Muscle layer of duodenum (tissue), 2 donors: ENCODE measurements around the gene BNIP2.
A peak's percentile ranks its signal among the peaks of the same experiment; 100 is the strongest.
"Not testable (repeated sequence)": the region's sequence is repeated elsewhere in the genome, so short reads cannot be mapped to it uniquely, and the experiment has no call there.

Experiments used
- H3K27ac ChIP-seq: one replicate; pipeline ENCODE4 v1.7.0; 2013; ENCODE audit warnings: mild to moderate bottlenecking, low read length
- H3K27me3 ChIP-seq: one replicate; pipeline ENCODE4 v1.7.0; 2013; ENCODE audit warnings: low read depth, mild to moderate bottlenecking, control low read depth, low read length
- H3K36me3 ChIP-seq, 2 donors: one replicate each; pipeline ENCODE4 v1.7.0; 2013; ENCODE audit warnings: low read length in 2 of 2, control low read depth in 1 of 2, mild to moderate bottlenecking in 1 of 2; ENCODE audit not compliant: insufficient read depth in 2 of 2, control insufficient read depth in 1 of 2
- H3K4me1 ChIP-seq, 2 donors: one replicate each; pipeline ENCODE4 v1.7.0; 2013; ENCODE audit warnings: low read length in 2 of 2, mild to moderate bottlenecking in 2 of 2, control low read depth in 1 of 2, moderate library complexity in 1 of 2; ENCODE audit not compliant: insufficient read depth in 2 of 2, control insufficient read depth in 1 of 2
- H3K4me3 ChIP-seq, 2 donors: one replicate each; pipeline ENCODE4 v1.7.0; 2013; ENCODE audit warnings: low read length in 2 of 2, low read depth in 1 of 2, mild to moderate bottlenecking in 1 of 2
- H3K9me3 ChIP-seq, 2 donors: one replicate each; pipeline ENCODE4 v1.7.0; 2013; ENCODE audit warnings: low read length in 2 of 2, control low read depth in 1 of 2, mild to moderate bottlenecking in 1 of 2; ENCODE audit not compliant: control insufficient read depth in 1 of 2
- donor health status: healthy.

The BNIP2 gene

DNA sequence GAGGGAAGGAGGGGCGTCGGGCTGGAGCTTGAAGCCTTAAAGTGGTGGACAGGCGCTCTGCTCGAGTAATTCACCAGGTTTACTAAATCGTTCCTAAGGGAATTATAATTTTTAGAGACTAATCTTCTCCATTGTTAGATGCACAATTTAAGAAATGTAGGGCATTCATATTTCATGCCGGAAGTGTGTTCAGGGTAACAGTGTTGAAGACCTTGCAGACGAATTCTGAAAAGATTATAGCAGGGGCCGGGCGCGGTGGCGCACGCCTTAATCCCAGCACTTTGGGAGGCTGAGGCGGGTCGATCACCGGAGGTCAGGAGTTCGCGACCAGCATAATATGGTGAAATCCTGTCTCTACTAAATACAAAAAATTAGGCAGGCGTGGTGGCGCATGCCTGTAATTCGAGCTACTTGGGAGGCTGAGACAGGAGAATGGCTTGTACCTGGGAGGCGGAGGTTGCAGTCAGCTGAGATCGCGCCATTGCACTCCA, 31.4 kb downstream of the BNIP2 start:
- no peaks in the 10 kb centered on the region for H3K9me3 ChIP-seq
- no peaks in the 10 kb centered on the region for H3K27me3 ChIP-seq
- peak overlapping the region; percentile 90 to 92 for H3K4me3 ChIP-seq
- peaks cover 7 to 30% of the 10 kb centered on the region in 2 donors for H3K4me1 ChIP-seq
- H3K36me3 ChIP-seq = peaks cover 8 to 16% of the 10 kb centered on the region in 2 donors
- H3K27ac ChIP-seq = no peak overlapping the region

GRCh38 chr15:59656897-59657634, 32.1 kb downstream of the BNIP2 start, which contains the start of gene GTF2A2:
GTF2A2 (minus strand) TSS chr15:59657515; CDS start chr15:59652277, 5,238 bp downstream.
- no peaks in the 10 kb centered on the region for H3K9me3 ChIP-seq

DNA sequence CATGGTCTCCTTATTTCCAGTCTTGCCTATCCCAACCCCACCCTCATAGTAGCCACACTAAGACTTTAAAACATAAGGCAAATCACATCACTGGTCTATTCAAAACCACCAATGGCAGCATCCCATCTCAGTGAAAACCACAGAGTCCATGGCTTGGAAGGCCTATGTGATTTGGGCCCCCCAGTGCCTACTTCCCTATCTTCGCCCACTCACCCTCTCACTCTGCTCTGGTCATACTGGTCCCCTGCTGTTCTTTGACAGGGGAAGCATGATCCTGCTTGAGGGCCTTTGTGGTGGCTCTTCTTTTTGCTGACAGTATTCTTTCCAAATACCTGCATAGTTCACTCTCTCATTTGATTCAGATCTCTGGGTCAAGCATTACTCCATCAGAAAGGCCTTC, 35.1 kb downstream of the BNIP2 start:
- H3K9me3 ChIP-seq = no peaks in the 10 kb centered on the region
- no peak overlapping the region for H3K27ac ChIP-seq
- peaks cover 7 to 21% of the 10 kb centered on the region in 2 donors for H3K4me1 ChIP-seq
- H3K27me3 ChIP-seq = no peaks in the 10 kb centered on the region
- H3K4me3 ChIP-seq = no peak overlapping the region
- H3K36me3 ChIP-seq = peaks cover 17 to 37% of the 10 kb centered on the region in 2 donors

More at GRCh38 chr15:59656897-59657634, 32.1 kb downstream of the BNIP2 start, which contains the start of gene GTF2A2:
- Histone ChIP-seq H3K4me3 (peak within 1 kb of the TSS; percentile 90 to 92), H3K36me3 (peaks cover 11 to 17% of the 10 kb centered on the region in 2 donors), H3K4me1 (peaks cover 7 to 24% of the 10 kb centered on the region in 2 donors), H3K27ac (peak within 1 kb of the TSS; percentile 59), H3K27me3 (no peaks in the 10 kb centered on the region)

DNA sequence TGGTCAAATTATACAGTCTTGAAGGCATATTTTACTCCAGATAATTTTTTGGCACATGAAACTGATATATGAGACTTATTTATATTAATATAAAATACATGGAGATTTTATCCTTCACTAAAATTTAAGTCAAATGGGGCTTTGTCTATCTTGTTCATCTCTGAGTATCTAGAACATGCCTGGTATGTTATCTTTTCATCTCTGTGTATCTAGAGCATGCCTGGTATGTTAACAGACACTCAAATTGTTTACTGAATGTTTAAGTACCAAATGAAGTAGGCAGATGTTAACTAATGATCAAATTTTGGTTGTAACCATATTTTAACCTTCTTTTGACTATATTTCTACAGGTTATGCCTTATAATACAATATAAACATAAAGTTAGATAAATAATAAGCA, 39.5 kb downstream of the BNIP2 start:
- no peaks in the 10 kb centered on the region for H3K27me3 ChIP-seq
- H3K27ac ChIP-seq = no peak overlapping the region
- H3K9me3 ChIP-seq = no peaks in the 10 kb centered on the region
- no peaks in the 10 kb centered on the region for H3K4me1 ChIP-seq
- peaks cover 26 to 61% of the 10 kb centered on the region in 2 donors for H3K36me3 ChIP-seq
- no peak overlapping the region for H3K4me3 ChIP-seq

DNA sequence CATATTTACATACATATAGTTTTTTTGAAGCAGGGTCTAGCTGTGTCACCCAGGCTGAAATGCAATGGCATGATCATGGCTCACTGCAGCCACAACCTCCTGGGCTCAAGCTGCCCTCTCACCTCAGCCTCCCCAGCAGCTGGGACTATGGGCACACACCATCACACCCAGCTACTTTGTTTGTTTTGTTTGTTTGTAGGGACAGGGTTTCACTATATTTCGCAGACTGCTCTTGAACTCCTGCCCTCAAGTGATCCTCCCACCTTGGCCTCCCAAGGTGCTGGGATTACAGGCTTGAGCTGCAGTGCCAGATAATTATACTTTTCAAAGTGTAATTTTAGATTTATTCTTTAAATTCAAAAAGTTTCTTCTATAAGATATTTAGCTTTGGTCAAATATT, 42.0 kb downstream of the BNIP2 start:
- Histone ChIP-seq H3K27me3 (no peaks in the 10 kb centered on the region), H3K4me1 (no peaks in the 10 kb centered on the region), H3K36me3 (peaks cover 26 to 48% of the 10 kb centered on the region in 2 donors), H3K27ac (no peak overlapping the region), H3K4me3 (no peak overlapping the region), H3K9me3 (no peaks in the 10 kb centered on the region)

- Histone ChIP-seq H3K27me3 (no peaks in the 10 kb centered on the region), H3K4me1 (no peaks in the 10 kb centered on the region), H3K4me3 (no peak overlapping the region), H3K27ac (no peak overlapping the region), H3K9me3 (no peaks in the 10 kb centered on the region), H3K36me3 (peaks cover 26 to 40% of the 10 kb centered on the region in 2 donors)
Observed at GRCh38 chr15:59646277-59646676, 42.8 kb downstream of the BNIP2 start.

- not testable (repeated sequence) for H3K4me3 ChIP-seq, H3K27me3 ChIP-seq, H3K9me3 ChIP-seq, H3K4me1 ChIP-seq, H3K27ac ChIP-seq
- peaks cover 26 to 37% of the 10 kb centered on the region in 2 donors for H3K36me3 ChIP-seq
Observed at GRCh38 chr15:59645812-59646211, 43.3 kb downstream of the BNIP2 start.

- Histone ChIP-seq H3K9me3 (no peaks in the 10 kb centered on the region), H3K27me3 (no peaks in the 10 kb centered on the region), H3K4me1 (no peaks in the 10 kb centered on the region), H3K36me3 (peaks cover 22 to 27% of the 10 kb centered on the region in 2 donors), H3K4me3 (no peak overlapping the region), H3K27ac (no peak overlapping the region)
Observed at GRCh38 chr15:59644756-59645155, 44.4 kb downstream of the BNIP2 start.

DNA sequence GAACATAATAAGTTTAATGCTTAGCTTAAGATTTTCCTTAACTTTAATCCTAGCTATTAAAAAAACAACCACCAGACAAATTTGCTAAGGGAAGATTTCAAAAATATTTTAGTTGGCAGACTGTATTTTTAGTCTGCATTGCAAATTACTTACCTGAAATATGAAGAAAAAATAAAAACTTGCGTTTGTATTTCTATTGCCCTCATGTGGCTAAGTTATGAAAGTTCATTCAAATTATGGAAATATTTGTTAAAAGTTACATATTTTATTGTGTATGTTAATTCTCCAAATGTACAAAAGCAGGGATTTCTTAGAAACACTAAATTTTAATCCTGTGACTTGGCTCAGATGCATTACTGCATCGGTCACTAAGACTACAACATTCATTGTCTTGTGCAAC, 46.8 kb downstream of the BNIP2 start:
- H3K4me1 ChIP-seq = no peaks in the 10 kb centered on the region
- no peaks in the 10 kb centered on the region for H3K27me3 ChIP-seq
- no peak overlapping the region for H3K27ac ChIP-seq
- peaks cover 33 to 40% of the 10 kb centered on the region in 2 donors for H3K36me3 ChIP-seq
- no peak overlapping the region for H3K4me3 ChIP-seq
- no peaks in the 10 kb centered on the region for H3K9me3 ChIP-seq

DNA sequence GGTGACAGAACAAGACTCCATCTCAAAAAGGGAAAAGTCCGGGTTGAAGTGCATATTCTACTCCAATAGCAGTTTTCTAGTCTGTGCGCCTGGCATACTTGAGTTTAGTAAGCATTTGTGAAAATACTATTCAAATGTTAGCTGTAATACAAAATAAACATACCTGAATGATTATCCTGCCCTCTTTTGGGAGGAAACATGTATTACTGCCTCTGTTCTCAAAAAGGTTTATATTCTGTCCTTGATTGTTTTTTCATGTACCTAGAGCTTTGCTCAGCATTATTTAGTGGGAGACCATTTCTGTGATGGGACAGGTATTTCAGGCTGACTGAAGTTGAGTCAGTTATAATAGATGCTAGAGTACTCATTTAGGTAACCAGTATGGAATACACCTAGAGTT, 51.6 kb downstream of the BNIP2 start:
- not testable (repeated sequence) for H3K9me3 ChIP-seq, H3K27ac ChIP-seq, H3K4me1 ChIP-seq, H3K4me3 ChIP-seq, H3K27me3 ChIP-seq
- peaks cover 24 to 25% of the 10 kb centered on the region in 2 donors for H3K36me3 ChIP-seq

GRCh38 chr15:59636184-59636583, 52.9 kb downstream of the BNIP2 start:
- Histone ChIP-seq H3K4me1 (no peaks in the 10 kb centered on the region), H3K27ac (no peak overlapping the region), H3K36me3 (peaks cover 24 to 25% of the 10 kb centered on the region in 2 donors), H3K9me3 (no peaks in the 10 kb centered on the region), H3K4me3 (no peak overlapping the region), H3K27me3 (no peaks in the 10 kb centered on the region)
